Left renal cortex interstitium (tissue), 4 donors: ENCODE data around the gene RHEBL1. TPM values are rescaled to one million over a fixed set of nuclear protein-coding genes. Genes with fewer than 3 reads are reported as not detected.

Experiments
- DNase-seq, 4 donors: peaks; one replicate each; pipeline ENCODE4 v3.0.0-alpha.2; 2013; ENCODE audit warnings: low read depth in 4 of 4, low spot score in 2 of 4, missing footprints in 1 of 4
- polyA plus RNA-seq, 4 donors: library from polyadenylated mRNA; unstranded; fragments of 120-200 nt; gene quantifications; one replicate each; pipeline ENCODE4 v1.2.1, GENCODE V29; 2013; ENCODE audit not compliant: insufficient read length in 4 of 4

The RHEBL1 gene
- polyA plus RNA-seq, 4 donors = 1.3 to 2.4 (median 1.8) TPM

DNA sequence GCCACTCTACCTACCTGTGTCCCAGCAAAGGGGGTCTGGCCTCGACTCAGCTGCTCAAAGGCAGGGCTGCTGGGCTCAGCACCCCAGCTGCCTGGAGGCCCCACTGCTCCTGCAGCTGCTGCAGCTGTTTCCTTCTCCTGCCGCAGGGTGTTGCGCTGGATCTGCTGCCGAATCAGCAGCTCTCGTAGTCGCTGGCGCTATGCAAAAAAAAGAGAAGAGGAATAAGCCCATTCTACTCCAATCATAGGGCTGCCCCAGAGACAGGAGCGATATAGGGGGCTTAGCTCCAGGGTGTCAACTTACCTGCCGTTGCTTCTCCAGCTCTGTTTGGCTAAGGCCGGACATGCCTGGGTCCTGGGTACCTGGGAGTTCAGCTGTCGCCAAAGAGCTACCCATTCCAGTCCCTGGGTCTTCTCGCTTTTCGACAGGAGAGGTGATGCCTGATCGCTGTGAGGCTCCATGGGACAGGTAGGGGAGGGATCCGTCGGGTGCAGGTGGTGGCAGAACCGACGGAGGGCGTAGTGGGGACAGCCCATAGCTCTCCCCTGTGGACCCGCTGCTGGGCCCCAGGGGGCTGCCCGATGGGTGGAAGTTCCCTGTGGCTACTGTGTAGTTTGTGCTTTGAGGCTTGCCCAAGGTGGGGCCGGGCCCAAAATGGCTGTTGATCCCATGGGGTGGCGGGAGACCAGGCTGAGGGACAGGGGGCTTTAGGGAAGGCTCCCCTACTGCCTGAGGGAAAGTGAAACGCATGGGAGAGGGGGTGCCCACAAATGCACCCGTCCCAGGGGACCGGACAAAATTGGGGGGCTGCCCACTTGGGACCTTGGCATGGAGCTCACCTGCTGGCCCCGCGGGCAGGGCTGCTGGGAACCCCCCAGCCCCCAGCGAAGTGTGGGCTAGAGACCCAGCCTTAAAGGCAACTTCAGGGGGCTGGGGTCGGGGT, 30.1 kb downstream of the RHEBL1 start:
- DNase-seq = no peak

DNA sequence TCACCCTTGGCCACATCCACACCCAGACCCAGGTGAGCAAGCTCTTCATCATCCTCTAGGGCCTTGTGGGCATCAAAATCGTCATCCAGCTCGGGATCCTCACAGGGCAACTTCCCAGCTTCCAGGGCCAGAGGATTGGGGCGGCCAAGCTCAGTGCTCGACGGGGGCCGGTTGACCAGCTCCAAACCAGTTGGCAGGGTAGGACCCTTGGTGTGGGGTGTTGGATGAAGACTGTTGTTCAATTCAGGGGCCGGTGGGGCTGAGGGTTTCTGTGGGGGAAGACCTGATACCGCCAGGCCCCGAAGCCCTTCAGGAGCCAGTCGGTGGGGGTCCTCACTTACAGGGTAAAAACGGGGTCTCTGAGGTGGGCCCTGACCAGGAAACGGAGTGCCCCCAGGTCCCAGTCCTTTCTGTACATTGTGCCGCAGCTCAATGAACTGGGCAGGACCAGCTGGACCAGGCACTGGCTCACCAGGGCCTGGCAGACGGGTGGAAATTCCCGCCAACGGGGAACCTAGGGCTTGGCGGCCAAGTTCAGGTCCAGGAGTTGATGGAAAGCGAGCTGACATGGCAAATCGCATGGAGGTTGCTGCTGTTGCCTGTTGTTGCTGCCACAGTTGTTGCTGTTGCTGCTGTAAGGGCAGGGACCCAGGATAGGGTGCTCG, 31.4 kb downstream of the RHEBL1 start:
- DNase-seq = no peak

DNA sequence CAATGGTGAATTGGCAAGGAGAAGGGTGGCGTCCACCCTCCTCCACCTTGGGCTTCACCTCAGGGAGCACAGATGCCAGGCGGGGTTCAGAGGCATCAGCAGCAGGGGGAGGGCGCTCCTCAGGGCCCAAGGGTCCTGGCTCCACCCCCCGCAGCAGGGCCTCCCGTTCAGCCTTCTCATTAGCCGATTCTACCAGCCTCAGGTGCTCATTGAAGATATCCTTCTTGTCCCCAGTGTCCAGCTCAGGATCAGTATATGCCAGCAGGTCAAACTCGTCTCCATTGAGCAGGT, 31.9 kb downstream of the RHEBL1 start:
- DNase-seq = no peak

DNA sequence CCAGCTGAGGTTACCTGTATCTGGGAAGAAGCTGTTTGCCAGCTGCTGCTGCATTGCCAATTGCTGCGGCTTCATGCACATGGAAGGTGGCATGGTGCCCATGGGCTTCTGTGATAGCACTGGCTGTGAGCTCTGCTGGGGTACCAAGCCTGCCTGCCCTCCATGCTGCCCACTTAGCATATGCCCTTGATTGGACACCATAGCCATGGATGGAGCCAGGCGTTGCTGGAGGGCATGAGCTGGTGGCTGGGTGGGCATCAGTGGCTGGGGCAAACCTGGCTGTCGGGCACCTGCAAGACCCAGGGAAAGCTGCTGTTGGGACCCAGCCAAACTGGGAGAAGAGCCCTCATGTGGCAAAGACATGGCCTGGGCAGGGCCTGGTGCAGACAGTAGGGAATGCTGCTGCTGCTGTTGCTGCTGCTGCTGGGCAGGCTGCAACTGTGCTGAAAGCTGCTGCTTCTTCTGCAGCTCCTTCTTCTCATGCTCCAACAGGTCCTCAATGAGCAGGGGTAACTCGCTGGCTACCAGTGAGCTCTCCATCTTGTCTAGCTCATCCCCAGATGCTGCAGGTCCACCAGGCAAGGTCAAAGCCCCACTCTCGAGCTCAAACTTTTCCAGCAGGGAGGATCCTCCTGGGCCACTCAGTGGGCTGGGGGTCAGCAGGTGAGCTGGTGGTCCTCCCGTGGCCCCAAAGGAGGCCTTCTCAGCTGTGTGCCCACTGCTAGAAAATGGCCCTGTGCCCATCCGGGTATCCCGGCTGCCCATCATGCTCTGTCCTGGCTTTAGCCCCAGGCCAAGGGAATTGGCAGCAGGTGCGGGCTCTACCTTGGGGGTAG, 32.5 kb downstream of the RHEBL1 start:
- DNase-seq = no peak

DNA sequence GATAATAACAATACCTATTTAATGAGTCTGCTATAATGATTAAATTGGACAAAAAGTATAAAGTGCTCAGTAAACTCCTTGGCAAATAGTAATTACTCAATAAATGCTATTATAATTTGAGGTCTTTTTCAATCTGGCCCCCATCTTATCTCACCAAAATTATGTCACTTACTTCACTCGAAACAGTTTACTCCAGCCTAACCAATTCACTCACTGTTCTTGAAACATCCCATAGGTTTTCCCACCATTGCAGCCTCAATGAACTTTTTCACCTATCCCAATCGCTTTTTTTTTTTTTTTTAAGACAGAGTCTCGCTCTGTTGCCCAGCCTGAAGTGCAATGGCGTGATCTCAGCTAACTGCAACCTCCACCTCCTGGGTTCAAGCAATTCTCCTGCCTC, 33.8 kb downstream of the RHEBL1 start:
- DNase-seq = no peak

DNA sequence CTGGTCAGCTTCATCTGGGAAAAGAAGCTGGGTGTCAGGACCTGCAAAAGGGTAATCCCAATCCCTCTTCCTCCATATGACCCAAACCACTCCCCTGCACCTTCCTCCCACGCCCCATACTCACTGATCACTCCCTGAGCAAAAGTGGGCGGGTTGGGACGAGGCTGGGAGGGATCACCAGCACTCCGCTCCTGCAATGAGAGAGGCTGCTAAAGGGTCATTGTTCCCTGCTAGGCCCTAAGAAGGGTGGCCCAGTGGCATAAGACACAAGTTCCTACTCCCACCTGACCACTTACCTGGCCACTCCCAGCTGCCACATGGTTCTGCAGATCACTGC, 35.5 kb downstream of the RHEBL1 start:
- no peak for DNase-seq

DNA sequence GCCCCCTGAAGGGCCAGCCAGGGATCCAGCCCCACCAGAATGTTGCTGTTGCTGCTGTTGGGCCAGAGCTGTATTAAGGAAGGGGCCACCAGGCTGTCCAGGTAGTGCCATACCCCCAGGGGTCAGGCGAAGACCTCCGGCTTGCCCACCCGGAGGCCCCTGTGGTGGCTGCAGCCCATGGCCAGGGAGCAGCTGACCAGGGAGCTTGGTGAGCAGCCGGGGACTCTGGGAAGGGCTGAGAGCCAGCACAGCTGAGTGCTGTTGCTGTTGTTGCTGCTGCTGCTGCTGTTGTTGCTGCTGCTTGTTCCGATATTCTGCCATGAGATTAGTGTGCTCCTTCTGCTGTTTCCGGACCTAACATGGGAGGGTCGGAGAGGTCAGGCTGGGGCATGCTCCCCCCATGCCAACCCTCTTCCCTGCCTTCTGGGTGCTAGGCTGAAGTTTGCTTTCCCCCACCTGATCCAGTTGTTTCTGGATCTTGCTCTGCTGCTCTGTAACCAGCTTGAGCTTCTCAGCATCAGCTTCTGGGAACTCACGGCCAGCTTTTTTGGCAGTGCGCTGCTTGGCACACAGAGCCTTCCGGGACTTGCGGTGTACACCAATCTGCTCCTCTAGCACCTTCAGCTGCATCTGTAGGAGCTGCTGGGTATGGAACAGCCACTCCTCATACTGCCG, 36.0 kb downstream of the RHEBL1 start:
- DNase-seq = no peak

DNA sequence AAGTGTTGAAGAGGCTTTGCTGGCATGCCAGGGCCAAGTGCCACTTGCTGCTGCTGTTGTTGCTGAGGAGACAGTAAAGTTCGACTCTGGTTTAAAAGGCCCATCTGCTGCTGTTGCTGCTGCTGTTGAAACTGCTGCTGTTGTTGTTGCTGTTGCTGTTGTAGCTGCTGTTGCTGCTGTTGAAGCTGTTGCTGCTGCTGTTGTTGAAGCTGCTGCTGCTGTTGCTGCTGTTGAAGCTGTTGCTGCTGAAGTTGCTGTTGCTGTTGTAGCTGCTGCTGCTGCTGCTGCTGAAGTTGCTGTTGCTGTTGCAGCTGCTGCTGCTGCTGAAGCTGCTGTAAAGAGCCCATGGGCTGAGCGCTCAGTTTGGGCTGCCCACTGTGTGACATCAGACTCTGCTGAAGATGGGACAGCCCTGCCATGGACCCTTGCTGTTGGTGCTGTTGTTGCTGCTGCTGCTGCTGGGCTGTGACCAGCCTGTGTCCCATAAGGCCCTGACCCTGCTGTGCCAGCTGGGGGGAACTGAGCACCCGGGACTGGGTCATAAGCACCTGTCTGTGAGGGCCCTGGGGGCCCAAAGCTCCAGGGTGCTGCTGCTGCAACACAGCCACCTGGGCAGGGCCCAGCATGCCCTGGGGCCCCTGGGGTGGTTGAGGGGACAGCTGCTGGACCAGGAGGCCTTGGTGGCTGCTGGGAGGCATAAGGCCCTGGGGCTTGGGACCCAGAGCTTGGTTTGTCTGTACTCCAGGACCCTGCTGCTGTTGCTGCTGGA, 36.9 kb downstream of the RHEBL1 start:
- DNase-seq = no peak

DNA sequence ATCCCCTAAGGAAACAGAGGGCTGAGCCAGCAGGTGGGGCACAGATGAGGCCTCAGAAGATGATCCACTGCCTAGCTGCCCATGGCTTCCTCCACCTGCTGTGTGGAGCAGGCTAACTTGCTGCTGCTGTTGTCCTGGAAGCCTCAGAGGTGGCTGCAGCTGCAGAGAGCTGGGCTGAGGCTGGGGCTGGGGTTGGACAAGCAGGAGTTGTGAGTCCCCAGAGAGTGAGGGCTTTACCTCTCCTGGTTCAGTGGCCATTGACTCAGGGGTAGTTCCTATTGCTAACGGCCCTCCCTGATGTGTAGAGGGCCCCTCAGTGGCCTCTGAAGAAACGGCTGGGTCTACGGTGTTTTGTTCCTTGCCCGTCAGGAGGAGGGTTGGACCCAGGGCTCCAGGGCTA, 37.5 kb downstream of the RHEBL1 start:
- no peak for DNase-seq

DNA sequence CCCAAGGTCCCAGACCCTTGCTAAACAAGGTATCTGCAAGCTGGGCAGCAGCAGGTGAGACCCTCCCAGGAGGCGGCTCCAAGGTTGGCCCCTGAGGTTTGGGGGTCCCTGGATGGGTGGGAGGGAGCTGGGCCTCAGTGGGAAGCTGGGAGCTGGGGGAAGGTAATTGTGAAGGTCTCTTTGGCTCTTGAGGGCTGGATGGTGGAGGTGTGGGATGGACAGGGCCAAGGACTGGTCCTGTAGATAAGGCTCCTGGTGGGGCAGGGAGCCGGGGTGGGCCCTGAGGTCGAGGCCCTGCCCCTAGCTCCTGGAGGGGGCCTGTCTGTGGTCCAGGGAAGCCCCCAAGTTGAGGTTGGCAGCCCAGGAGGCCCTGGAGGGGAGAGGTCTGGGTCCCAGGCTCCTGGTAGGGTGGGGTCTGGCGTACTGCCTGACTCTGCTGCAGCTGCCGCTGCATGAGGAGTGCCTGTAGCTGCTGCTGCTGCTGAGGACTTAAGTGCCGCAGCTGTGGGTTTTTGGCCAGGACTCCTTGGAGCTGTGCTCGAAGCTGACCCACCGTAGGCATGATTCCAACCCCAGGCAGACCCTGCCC, 38.1 kb downstream of the RHEBL1 start:
- no peak for DNase-seq

DNA sequence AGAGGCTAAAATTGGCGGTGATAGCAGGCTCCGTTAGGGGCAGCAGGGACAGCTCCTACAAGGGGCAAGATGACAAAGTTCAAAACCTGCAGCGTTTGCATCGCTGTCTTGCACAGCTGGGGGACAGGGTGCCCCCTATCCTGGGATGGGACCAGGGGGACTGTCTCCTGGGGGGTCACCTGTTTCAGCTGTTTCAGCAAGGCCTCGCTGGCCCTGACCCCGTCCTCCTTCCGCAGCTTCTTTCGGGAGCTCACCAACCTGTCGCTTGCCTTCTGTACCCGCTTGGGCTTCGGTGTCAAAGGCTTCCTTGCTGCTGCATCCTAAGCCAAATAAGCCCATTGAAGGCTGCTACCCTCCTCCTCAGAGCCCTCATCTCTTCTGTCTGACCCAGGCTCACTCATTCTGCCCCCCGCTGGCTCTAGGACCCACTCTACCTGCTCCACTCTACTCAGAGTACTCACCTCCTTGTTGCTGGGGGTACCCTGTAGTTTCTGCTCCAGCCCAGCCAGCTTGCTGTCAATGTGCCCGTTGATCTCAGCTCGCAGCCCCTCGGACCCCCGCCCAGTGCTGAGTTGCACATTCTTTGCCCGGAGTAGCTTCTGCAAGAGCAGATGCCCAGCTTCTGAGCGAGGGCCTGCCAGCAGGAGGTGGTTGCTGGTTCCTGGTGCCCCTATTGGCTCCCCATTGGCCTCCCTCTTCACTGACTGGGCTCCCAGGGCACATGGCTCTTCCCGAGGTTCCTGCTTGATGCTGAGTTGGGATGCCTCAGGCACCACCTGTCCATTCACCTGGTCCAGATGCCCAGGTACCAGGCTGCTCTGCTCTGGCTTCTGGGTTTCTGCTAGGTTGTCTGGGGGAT, 38.8 kb downstream of the RHEBL1 start:
- DNase-seq = no peak

DNA sequence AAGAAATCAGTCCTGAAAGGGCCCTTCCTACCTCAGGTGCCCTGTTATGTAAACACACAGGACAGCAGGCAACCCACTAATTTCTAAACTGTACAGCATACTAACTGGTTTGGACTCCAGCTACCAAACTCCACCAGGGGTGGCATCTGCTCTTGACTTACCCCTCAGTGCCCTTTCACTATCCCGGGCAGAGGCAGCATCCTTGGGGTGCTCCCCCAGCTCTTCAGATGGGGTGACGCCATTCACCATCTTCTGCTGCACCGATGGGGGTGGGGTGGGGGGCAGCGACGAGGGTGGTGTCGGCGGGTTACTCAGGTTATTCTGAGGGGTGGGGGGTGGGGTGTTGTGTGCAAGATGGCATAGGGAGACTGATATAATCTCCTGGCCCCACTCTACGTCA, 39.7 kb downstream of the RHEBL1 start:
- no peak for DNase-seq

DNA sequence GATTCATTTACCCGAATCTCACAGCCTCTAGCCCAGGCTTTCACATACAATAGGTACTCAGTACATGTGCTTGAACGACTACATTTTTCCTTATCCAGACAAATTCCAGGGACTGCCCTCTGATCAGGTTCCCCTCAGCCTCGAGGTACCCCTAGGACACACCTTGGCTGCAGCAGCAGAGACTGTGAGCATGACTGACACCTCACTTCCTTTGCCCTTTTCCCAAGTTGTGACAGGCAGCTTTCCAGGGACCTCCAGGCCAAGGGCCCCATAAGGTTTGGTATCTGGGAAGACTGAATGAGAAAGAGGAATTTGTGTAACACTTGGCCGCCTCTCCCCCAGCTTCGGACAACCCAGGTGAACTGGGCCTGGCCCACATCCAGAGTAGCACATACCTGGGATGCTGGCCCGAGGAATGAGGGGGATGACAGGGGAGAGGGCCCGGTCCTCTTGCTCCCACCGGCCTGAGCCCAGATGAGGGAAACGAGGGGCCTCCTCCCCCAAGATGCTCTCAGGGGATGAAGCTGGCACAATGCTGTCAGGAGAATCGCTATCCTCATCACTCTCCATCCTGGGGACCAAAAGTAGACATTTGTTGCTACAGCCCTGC, 41.0 kb downstream of the RHEBL1 start:
- no peak for DNase-seq

DNA sequence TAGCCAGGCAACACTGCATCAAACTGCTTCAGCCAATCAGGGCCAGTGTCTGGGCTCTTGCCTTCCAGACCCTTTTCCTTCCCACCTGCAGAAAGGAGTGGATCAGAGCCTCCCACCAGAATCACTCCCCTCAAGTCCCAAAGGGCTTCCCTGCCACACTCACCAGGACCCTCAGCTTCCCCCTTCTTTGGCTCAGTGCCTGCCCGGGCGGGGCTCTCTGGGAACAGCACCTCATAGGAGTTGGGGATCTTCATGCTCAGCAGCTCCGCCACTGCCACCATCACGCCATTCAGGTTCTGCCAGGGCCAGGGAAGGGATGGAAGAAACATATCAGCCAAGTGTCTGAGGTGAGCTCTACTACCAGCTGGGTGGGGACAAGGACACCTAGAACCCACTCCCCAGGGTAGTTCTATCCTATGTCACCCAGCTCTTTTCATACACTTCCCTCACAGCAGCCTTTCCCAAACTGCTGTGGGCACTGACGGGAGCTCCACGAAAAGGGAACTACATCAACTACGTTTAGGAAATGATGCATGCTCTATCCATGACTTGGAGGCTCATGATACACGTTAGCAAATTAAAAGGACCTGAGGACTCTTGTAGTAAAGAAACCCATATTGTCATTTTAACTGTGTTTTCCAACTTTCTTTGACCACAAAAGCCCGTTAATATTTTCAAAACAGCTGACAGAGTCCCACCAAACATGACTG, 41.8 kb downstream of the RHEBL1 start:
- no peak for DNase-seq

DNA sequence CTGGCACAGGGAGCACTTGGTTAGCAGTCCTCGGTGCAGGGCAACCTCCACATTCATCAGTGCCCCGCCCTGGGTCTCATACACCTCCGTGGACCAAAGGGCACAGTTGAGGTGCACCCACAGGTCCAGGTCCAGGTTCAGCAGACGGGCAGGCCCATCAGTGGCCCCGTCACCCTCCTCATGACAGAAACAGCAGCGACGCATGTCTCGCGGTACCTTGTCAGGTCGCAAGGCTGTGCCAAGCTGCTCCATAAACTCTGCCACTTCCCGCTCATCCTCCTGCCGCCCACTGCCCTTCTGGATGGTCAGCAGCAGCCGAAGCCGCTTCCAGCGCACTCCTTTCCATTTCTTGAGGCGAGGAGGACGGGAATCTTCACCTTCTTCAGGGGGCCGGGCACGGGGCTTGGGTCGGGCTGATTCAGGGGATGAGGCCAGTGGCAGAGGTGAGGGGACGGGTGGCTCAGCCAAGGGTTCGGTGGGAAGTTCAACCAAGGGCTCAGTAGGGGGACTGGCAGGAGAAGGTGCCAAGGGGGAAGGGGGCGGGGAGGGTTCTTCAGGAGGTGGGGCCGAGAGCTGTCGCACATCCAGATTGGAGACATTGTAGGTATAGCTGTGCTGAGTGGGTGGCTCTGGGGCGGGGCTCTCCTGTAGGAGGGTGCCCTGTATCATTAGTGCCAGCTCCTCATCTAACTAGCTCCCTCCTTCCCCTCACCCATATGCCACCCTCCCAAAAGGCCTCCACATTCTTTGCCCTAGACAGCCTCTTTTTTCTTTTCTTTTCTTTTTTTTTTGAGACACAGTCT, 42.9 kb downstream of the RHEBL1 start:
- DNase-seq = no peak

DNA sequence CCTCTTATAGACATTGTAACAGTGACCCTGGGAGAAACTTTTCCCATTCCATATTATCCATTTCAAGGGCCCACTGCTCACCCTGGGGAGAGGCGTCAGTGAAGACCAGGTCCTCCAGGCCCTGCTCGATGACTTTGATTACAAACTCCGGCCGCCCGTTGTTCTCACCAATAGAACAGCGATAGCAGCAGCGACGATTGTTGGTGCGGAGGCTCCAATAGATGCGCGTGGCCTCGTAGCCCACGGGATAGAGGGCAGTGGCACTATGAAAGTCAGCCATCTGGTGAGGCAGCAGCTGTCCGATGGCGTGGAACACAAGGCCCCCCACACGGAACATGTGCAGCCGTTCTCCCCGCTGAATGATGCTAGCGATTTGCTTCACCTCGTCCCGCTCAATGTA, 43.7 kb downstream of the RHEBL1 start:
- DNase-seq = no peak

DNA sequence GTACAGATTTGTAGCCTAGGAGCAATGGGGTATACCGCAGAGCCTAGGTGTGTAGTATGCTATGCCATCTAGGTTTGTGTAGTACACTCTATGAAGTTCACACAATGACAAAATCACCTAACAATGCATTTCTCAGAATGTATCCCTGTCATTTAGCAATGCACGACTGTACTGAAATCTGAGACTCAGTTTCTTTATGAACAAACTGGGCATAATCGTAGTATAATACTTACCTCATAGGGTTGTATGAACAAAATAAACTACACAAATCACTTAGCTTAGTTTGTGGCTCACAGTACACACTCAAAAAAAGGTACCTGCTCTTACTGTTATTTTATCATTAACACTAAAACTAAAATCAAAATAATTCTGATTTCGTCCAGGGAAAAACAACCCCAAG, 44.3 kb downstream of the RHEBL1 start:
- no peak for DNase-seq
